ENCODE measurements around the gene GDF9. TPM values are rescaled to one million over a fixed set of nuclear protein-coding genes. Genes with fewer than 3 reads are reported as not detected.

Gene GDF9
- total and polyA plus RNA-seq, 11 donors = 0.10 to 1.00 (median 0.42) TPM; not detected in 1

GRCh38 chr5:132816083-132816482, 50.2 kb downstream of the GDF9 start:
- DNase-seq (no peak), ATAC-seq (no peak)
- no peak overlapping the region for H3K27ac ChIP-seq
- TF ChIP-seq CTCF (IDR thresholded peaks at IDR 0.05) = no peak
- no peak for TF ChIP-seq POLR2A (IDR thresholded peaks at IDR 0.05)
- H3K4me3 ChIP-seq = no peak overlapping the region
- H3K9me3 ChIP-seq = no peaks in the 10 kb centered on the region
- H3K4me1 ChIP-seq = peaks cover 0 to 28% (median 6%) of the 10 kb centered on the region in 12 donors
- peaks cover 17 to 51% (median 24%) of the 10 kb centered on the region in 9 donors for H3K27me3 ChIP-seq
- 77 to 93% (median 88%) methylated on average over 2 of the region's 2 CpGs for WGBS, 4 donors
- intact Hi-C loops (cut with DNase I) = loop anchor here in 8 of 10 donors (5.0 to 10.0 kb wide), 7 partner anchors 39 to 441 kb away; partner anchors contain the start of gene SEPTIN8 (in 2 of the 8)
- H3K36me3 ChIP-seq = no peaks in the 10 kb centered on the region

GRCh38 chr5:132815454-132815853, 50.8 kb downstream of the GDF9 start:
- Histone ChIP-seq H3K4me3 (no peak overlapping the region), H3K27ac (no peak overlapping the region), H3K27me3 (peaks cover 20 to 57% (median 29%) of the 10 kb centered on the region in 9 donors), H3K36me3 (no peaks in the 10 kb centered on the region), H3K4me1 (peaks cover 0 to 28% (median 6%) of the 10 kb centered on the region in 12 donors), H3K9me3 (no peaks in the 10 kb centered on the region)
- intact Hi-C loops (cut with DNase I) = loop anchor here in 8 of 10 donors (5.0 to 10.0 kb wide), 7 partner anchors 38 to 441 kb away; partner anchors contain the start of gene SEPTIN8 (in 2 of the 8)
- DNase-seq (no peak), ATAC-seq (no peak)
- TF ChIP-seq CTCF (IDR thresholded peaks at IDR 0.05) (no peak), POLR2A (IDR thresholded peaks at IDR 0.05) (no peak)
- 97 to 98% (median 97%) methylated on average over 1 of the region's 1 CpG for WGBS, 4 donors

GRCh38 chr5:132814503-132815294, 51.6 kb downstream of the GDF9 start:
- no peak for DNase-seq
- 49 to 98% (median 61%) methylated on average over 10 to 81 of the region's 81 CpGs for WGBS, 4 donors
- Histone ChIP-seq H3K36me3 (no peaks in the 10 kb centered on the region), H3K27ac (no peak overlapping the region), H3K4me1 (peaks cover 0 to 21% (median 4%) of the 10 kb centered on the region in 12 donors), H3K4me3 (peak overlapping the region in 10 of 12 donors; percentile 31 to 52 (median 42)), H3K27me3 (peaks cover 20 to 62% (median 33%) of the 10 kb centered on the region in 9 donors), H3K9me3 (no peaks in the 10 kb centered on the region)
- intact Hi-C loops (cut with DNase I) = loop anchor here in 8 of 10 donors (5.0 to 10.0 kb wide), 7 partner anchors 37 to 440 kb away; partner anchors contain the start of gene SEPTIN8 (in 3 of the 8)
- ATAC-seq = peak in 1 of 4 donors; percentile 42
- TF ChIP-seq CTCF (IDR thresholded peaks at IDR 0.05) (no peak), POLR2A (IDR thresholded peaks at IDR 0.05) (no peak)

Data from heart left ventricle (tissue), 16 donors.